ENCODE results near the gene VDR.

Gene VDR

DNA sequence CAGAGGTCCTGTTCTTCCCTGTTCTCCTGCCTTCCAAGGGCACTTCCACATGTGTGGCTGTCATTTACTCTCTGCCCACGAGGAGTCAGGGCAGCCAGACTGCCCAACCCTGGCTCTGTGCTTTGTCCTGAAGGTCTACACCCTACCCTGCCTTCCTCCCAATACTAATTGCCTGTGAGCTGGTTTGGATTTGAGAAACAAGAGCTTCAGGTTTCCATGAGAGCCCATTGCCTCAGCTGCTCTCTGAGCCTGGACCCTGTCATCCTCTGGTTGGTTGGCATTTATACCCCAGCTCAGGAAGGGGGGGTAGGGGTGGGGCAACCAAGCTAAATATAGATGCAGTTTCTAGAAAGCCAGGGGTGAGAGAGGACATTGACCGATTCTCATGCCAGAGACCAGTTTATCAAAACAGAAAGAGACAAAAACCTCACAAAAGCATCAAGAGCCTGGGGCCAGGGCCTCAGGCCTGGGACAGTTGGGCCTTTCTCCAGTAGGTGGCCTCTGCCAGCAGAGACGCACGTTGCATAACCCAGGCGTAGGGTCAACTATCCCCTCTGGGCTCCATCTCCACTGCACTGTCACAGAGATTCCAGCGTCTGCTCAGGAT is 34.5 kb downstream of the VDR start:
- DNase-seq (ENCODE audit: low read depth in 2 of 2) = no peak

DNA sequence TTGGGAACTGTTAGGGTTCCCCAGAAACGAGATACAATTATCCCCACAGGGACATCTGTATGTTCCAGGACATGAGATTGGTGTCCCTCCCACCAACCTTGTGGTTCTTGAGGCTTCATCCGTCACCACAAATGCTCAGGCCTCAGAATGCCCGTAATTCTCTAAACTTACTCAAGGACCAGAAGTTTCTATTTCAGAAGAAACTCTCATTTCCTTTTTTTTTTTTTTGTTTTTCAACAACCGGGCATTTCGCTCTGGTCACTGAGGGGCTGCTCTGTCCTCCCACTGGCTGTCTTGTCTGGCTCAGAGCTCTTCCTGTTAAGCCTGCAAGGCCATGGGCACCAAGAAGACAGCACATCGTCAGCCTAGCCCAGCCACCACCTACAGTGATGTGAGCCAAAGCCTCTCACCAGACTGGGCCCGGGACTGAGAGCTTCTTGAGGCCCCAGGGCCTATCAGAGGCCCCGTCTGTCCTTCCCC is 36.2 kb downstream of the VDR start:
- DNase-seq (ENCODE audit: low read depth in 2 of 2) = no peak

DNA sequence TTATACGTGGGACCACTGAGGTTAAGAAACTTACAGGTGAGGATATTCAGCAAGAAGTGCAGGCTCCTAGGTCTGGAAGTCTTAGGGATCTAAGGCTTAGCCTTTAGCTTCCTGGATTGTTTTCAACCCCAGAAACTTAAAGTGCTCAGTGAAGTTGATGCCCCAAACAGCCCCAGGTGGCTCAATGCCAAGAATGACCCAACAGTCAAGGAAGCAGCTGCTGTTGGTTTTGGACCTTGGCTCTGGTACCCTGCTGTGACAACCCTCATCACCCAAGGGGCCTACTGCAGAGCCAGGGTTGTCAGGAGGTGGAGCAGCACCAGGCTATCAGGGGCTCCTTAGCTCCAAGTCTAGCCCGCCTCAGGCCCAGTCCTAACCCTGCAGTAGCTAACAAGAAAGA is 36.8 kb downstream of the VDR start:
- no peak for DNase-seq (ENCODE audit: low read depth in 2 of 2)

- no peak for DNase-seq (ENCODE audit: low read depth in 2 of 2)
Measured at GRCh38 chr12:47867495-47867941, 37.3 kb downstream of the VDR start.

DNA sequence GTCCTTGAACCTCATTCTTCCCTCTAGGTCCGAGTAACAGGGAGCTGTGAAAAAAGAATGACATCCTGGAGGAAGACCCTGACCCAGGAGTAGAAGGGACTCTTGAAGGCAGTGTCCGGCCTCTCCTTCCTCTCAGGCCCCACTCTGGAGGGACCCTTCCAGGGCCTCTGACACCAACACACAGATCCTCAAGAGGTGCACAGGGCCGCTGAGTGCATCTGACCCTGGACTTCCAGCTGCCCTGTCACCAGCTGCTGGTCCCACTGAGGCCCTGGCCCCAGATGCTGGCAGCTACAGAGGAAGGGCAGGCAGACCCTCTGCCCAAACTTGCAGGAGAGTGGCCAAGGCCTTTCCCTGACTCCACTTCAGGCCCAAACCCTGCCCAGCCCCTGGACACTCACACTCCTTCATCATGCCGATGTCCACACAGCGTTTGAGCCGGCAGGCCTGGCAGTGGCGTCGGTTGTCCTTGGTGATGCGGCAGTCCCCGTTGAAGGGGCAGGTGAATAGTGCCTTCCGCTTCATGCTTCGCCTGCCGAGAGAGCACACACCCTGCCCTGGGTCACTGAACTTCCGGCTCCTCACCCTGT is 40.1 kb downstream of the VDR start:
- no peak for DNase-seq (ENCODE audit: low read depth in 2 of 2)

DNA sequence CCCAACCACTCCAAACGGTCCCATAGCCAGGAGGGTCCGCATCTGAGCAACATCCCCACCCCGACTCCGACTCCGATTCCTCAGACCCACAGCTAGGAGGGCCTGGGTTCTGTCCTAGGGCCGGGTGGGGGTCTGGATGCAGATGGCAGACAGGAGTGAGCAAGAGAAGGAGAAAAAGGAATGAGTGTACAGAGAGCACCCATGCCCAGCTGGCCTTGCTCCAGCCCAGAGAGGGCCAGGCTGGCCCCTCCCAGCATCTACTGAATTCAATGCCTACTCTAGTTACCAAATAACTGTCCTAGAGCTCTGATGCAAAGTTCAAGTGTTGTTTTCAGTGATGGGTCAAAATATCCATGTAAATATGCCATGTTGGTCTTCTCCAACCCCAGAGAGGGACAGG is 40.8 kb downstream of the VDR start:
- no peak for DNase-seq (ENCODE audit: low read depth in 2 of 2)

- no peak for DNase-seq (ENCODE audit: low read depth in 2 of 2)
Measured at GRCh38 chr12:47863467-47863866, 41.3 kb downstream of the VDR start.

GRCh38 chr12:47862881-47863280 is 41.9 kb downstream of the VDR start:
- DNase-seq (ENCODE audit: low read depth in 2 of 2) = no peak

- no peak for DNase-seq (ENCODE audit: low read depth in 2 of 2)
Measured at GRCh38 chr12:47862167-47862750, 42.5 kb downstream of the VDR start.

- no peak for DNase-seq (ENCODE audit: low read depth in 2 of 2)
Measured at GRCh38 chr12:47860873-47861272, 43.9 kb downstream of the VDR start.

- DNase-seq (ENCODE audit: low read depth in 2 of 2) = no peak
Measured at GRCh38 chr12:47860279-47860841, 44.4 kb downstream of the VDR start.

- no peak for DNase-seq (ENCODE audit: low read depth in 2 of 2)
Measured at GRCh38 chr12:47858511-47859266, 46.1 kb downstream of the VDR start.

GRCh38 chr12:47856721-47857575 is 47.8 kb downstream of the VDR start:
- no peak for DNase-seq (ENCODE audit: low read depth in 2 of 2)

DNA sequence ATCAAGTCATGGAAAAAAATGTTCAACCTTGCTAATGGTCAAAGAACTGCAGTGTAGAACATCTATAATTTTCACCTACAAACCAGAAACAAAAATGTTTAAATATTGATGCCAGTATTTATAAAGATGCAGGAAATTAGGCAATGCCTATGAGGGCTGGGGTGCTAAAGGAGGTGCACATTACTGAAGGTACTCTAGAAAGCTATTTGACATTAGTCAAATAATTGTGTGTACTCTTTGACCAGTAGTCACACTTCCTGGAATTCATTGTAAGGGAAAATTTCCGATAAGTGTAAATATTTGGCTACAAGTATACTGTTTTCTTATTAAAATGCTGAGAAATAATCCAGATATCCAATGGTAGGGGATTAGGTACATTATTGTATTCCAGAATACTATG is 48.7 kb downstream of the VDR start:
- no peak for DNase-seq (ENCODE audit: low read depth in 2 of 2)

DNA sequence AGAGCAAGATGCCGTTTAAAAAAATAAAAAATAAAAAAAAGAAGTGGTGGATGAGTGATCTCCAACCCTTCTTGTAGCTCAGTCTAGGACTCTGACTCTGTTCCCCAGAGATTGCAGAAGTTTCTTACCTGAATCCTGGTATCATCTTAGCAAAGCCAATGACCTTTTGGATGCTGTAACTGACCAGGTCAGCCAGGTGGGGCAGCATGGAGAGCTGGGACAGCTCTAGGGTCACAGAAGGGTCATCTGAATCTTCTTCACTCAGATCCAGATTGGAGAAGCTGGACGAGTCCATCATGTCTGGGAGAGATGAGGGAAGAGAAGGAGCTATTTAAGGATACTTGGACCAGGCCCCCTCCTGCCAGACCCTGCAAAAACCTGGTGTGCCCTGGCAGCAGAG is 49.3 kb downstream of the VDR start:
- no peak for DNase-seq (ENCODE audit: low read depth in 2 of 2)

- no peak for DNase-seq (ENCODE audit: low read depth in 2 of 2)
Measured at GRCh38 chr12:47854531-47854930, 50.3 kb downstream of the VDR start.

GRCh38 chr12:47852096-47852571 is 52.7 kb downstream of the VDR start:
- no peak for DNase-seq (ENCODE audit: low read depth in 2 of 2)

- DNase-seq (ENCODE audit: low read depth in 2 of 2) = no peak
Measured at GRCh38 chr12:47851303-47851952, 53.4 kb downstream of the VDR start.

GRCh38 chr12:47850153-47851084 is 54.4 kb downstream of the VDR start:
- no peak for DNase-seq (ENCODE audit: low read depth in 2 of 2)

DNA sequence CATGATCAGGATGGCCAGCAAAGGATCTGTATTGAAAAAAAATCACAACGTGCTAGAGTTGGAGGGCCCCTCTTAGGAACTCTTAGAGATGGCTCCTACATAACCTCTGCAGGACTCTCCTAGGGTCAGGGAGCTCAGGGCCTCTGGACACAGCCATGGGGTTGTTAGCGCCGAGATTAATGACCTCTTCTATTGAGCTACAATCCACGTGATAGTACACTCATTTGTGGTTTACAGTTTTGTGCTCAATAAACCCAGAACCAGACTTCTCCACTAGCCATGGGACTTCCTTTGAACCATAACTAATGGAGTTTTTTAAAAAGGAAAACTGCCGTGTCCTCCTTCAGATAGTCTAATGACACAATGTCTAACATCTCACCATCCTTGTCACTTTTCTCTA is 55.5 kb downstream of the VDR start:
- no peak for DNase-seq (ENCODE audit: low read depth in 2 of 2)

All from stimulated activated CD8-positive, alpha-beta memory T cell treated with anti-CD3 and anti-CD28 coated beads, Interleukin-2, amount 100 ng/mL, for 1 hour (primary cell).